SK-N-SH treated with all-trans-retinoic acid at 6 μM for 48 hours (cell line): ENCODE measurements around the gene OR6B1.

Source experiments
- BACH2 ChIP-seq: fragments of 250-450 bp; sonication (Bioruptor Pico); IDR thresholded peaks from 2 replicates; pipeline ENCODE4 v1.9.0; 2021; ENCODE audit warnings: mild to moderate bottlenecking, borderline replicate concordance
- ESRRG ChIP-seq: fragments of 250-450 bp; sonication (Bioruptor Pico); IDR thresholded peaks from 2 replicates; pipeline ENCODE4 v1.6.1; 2021; ENCODE audit warnings: mild to moderate bottlenecking
- ISL1 ChIP-seq: fragments of 250-450 bp; sonication (Bioruptor Pico); IDR thresholded peaks from 2 replicates; pipeline ENCODE4 v2.1.2; 2022; ENCODE audit warnings: mild to moderate bottlenecking, moderate library complexity
- RARB ChIP-seq: fragments of 250-450 bp; sonication (Bioruptor Pico); IDR thresholded peaks from 2 replicates; pipeline ENCODE4 v1.8.0; 2021; ENCODE audit warnings: mild to moderate bottlenecking, moderate library complexity
- ZFP3 ChIP-seq: fragments of 250-450 bp; sonication (Bioruptor Pico); IDR thresholded peaks from 2 replicates; pipeline ENCODE4 v1.5.0; 2020; ENCODE audit warnings: mild to moderate bottlenecking, moderate library complexity
- ZFP30 ChIP-seq: fragments of 450-650 bp; formaldehyde crosslinking; IDR thresholded peaks from 2 replicates; pipeline ENCODE4 v1.5.0; 2022; ENCODE audit warnings: mild to moderate bottlenecking, moderate library complexity
- ZNF565 ChIP-seq: fragments of 450-650 bp; formaldehyde crosslinking; conservative IDR thresholded peaks from 2 replicates; pipeline ENCODE4 v1.5.0; 2020; ENCODE audit warnings: low read depth, mild to moderate bottlenecking, moderate library complexity
- TF ChIP-seq, protein P1 (sequence below): fragments of 250-450 bp; sonication (Bioruptor Pico); IDR thresholded peaks from 2 replicates; pipeline ENCODE4 v1.8.0; 2020; ENCODE audit warnings: mild to moderate bottlenecking, moderate library complexity, borderline replicate concordance
- TF ChIP-seq, protein P2 (sequence below): fragments of 250-450 bp; sonication (Bioruptor Pico); IDR thresholded peaks from 2 replicates; pipeline ENCODE4 v1.5.1; 2020; ENCODE audit warnings: low read depth, mild to moderate bottlenecking, moderate library complexity
- TF ChIP-seq, protein P3 (sequence below): fragments of 250-450 bp; sonication (Bioruptor Pico); IDR thresholded peaks from 2 replicates; pipeline ENCODE4 v1.8.0; 2021; ENCODE audit warnings: low read depth, mild to moderate bottlenecking, moderate library complexity, borderline replicate concordance

- TF ChIP-seq ISL1 (CRISPR knock-in tag) (no peak), ZFP3 (CRISPR knock-in tag) (no peak), ZNF565 (no peak), ZFP30 (CRISPR knock-in tag) (no peak), ESRRG (no peak), BACH2 (no peak), RARB (CRISPR knock-in tag) (no peak)
- TF ChIP-seq, protein P1, sequence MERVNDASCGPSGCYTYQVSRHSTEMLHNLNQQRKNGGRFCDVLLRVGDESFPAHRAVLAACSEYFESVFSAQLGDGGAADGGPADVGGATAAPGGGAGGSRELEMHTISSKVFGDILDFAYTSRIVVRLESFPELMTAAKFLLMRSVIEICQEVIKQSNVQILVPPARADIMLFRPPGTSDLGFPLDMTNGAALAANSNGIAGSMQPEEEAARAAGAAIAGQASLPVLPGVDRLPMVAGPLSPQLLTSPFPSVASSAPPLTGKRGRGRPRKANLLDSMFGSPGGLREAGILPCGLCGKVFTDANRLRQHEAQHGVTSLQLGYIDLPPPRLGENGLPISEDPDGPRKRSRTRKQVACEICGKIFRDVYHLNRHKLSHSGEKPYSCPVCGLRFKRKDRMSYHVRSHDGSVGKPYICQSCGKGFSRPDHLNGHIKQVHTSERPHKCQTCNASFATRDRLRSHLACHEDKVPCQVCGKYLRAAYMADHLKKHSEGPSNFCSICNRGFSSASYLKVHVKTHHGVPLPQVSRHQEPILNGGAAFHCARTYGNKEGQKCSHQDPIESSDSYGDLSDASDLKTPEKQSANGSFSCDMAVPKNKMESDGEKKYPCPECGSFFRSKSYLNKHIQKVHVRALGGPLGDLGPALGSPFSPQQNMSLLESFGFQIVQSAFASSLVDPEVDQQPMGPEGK (CRISPR knock-in tag): no peak
- TF ChIP-seq, protein P2, sequence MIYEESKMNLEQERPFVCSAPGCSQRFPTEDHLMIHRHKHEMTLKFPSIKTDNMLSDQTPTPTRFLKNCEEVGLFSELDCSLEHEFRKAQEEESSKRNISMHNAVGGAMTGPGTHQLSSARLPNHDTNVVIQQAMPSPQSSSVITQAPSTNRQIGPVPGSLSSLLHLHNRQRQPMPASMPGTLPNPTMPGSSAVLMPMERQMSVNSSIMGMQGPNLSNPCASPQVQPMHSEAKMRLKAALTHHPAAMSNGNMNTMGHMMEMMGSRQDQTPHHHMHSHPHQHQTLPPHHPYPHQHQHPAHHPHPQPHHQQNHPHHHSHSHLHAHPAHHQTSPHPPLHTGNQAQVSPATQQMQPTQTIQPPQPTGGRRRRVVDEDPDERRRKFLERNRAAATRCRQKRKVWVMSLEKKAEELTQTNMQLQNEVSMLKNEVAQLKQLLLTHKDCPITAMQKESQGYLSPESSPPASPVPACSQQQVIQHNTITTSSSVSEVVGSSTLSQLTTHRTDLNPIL: no peak
- TF ChIP-seq, protein P3, sequence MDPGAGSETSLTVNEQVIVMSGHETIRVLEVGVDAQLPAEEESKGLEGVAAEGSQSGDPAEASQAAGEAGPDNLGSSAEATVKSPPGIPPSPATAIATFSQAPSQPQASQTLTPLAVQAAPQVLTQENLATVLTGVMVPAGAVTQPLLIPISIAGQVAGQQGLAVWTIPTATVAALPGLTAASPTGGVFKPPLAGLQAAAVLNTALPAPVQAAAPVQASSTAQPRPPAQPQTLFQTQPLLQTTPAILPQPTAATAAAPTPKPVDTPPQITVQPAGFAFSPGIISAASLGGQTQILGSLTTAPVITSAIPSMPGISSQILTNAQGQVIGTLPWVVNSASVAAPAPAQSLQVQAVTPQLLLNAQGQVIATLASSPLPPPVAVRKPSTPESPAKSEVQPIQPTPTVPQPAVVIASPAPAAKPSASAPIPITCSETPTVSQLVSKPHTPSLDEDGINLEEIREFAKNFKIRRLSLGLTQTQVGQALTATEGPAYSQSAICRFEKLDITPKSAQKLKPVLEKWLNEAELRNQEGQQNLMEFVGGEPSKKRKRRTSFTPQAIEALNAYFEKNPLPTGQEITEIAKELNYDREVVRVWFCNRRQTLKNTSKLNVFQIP (CRISPR knock-in tag): no peak
Observed at GRCh38 chr7:144048648-144049047, 48.5 kb downstream of the OR6B1 start, which contains the start of gene OR2A5.
